Mesodermal cell (in vitro differentiated cells): Measurements from ENCODE around the gene GABRA4.

ENCODE experiments used
- H3K27ac ChIP-seq: 2 replicates; pipeline ENCODE4 v1.7.0; 2013; ENCODE audit warnings: mild to moderate bottlenecking, low read depth, low read length, moderate library complexity; ENCODE audit not compliant: severe bottlenecking
- H3K36me3 ChIP-seq: 2 replicates; pipeline ENCODE4 v1.7.1; 2013; ENCODE audit warnings: mild to moderate bottlenecking, low read length, moderate library complexity; ENCODE audit not compliant: control insufficient read depth, insufficient read depth
- H3K4me1 ChIP-seq: one replicate; pipeline ENCODE4 v1.7.1; 2013; ENCODE audit warnings: mild to moderate bottlenecking, low read length; ENCODE audit not compliant: insufficient read depth, control insufficient read depth, poor library complexity, severe bottlenecking
- H3K4me3 ChIP-seq: 2 replicates; pipeline ENCODE4 v1.7.0; 2013; ENCODE audit warnings: low read length, control low read depth, mild to moderate bottlenecking; ENCODE audit not compliant: insufficient read depth, poor library complexity, severe bottlenecking; ENCODE audit errors: extremely low read depth
- H3K9me3 ChIP-seq: 2 replicates; pipeline ENCODE4 v1.7.1; 2013; ENCODE audit warnings: mild to moderate bottlenecking, low read length, moderate library complexity; ENCODE audit not compliant: control insufficient read depth
- WGBS, 2 experiments: methylation state at CpG; one replicate each; pipeline ENCODE4 v1.1.5; 2013; ENCODE audit warnings: missing lambda C conversion rate in 2 of 2; ENCODE audit not compliant: insufficient coverage in 2 of 2; 5-methylcytosine and 5-hydroxymethylcytosine counted together

The GABRA4 gene

DNA sequence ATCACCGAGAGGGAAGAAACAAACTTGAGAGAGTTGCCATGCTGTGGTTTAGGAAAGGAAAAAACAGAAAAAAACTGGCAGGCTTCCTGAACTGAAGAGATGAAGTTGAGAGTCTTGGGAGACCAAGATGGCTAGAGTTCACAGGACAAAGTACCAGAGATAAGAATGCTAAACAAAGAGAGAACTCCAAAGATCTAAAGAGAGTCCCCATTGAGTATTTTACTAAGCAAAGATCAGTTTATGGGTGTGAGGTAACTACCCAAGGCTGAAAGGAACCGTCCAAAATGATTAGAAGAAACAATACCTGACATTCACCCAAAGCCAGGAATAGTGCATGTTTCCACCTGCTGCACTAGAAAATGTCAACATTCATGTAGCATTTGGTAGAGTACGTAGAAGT is 62.5 kb downstream of the GABRA4 start:
- no peak overlapping the region for H3K4me3 ChIP-seq
- no peaks in the 10 kb centered on the region for H3K4me1 ChIP-seq
- no CpG with 5 or more reads among the region's 3 CpGs for WGBS, 2 experiments
- no peaks in the 10 kb centered on the region for H3K36me3 ChIP-seq
- H3K27ac ChIP-seq: no peak overlapping the region
- H3K9me3 ChIP-seq: no peaks in the 10 kb centered on the region

GRCh38 chr4:46927201-46927600 is 66.2 kb downstream of the GABRA4 start:
- Histone ChIP-seq H3K9me3 (no peaks in the 10 kb centered on the region), H3K27ac (no peak overlapping the region), H3K4me3 (no peak overlapping the region), H3K36me3 (no peaks in the 10 kb centered on the region), H3K4me1 (no peaks in the 10 kb centered on the region)

- H3K27ac ChIP-seq: no peak overlapping the region
- no peaks in the 10 kb centered on the region for H3K9me3 ChIP-seq
Observed at GRCh38 chr4:46924789-46925529, 68.4 kb downstream of the GABRA4 start.

GRCh38 chr4:46922205-46922604 is 71.2 kb downstream of the GABRA4 start:
- Histone ChIP-seq H3K4me1 (no peaks in the 10 kb centered on the region), H3K9me3 (no peaks in the 10 kb centered on the region), H3K4me3 (no peak overlapping the region), H3K27ac (no peak overlapping the region), H3K36me3 (no peaks in the 10 kb centered on the region)
- WGBS, 2 experiments: no CpG with 5 or more reads among the region's 3 CpGs

More at GRCh38 chr4:46924789-46925529, 68.4 kb downstream of the GABRA4 start:
- Histone ChIP-seq H3K36me3 (no peaks in the 10 kb centered on the region), H3K4me3 (no peak overlapping the region), H3K4me1 (no peaks in the 10 kb centered on the region)

DNA sequence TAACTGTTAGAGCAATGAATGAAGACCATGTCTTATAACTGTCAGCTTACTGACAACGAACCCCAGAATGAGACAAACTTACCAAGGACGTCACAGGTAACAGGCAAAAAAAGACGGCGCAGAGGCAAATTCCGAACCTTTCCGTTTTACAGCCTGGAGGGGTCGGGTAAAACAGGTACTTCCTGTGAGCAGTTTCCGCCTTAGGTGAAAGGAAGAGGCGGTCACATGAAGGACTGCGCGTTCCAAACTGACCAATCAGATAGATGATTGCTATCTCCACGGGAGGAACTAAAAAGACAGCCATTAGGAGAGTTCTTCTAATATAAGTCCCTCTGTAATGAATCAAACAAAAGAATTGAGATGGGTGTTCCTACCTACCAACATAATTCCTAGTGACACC is 84.3 kb downstream of the GABRA4 start, which contains the start of gene COX7B2:
Gene COX7B2 (minus strand): TSS at position 168 of the 400 bp plus-strand sequence. CDS start 174,053 bp downstream, outside the sequence.
- Histone ChIP-seq H3K27ac (no peak within 1 kb of the TSS), H3K4me3 (no peak within 1 kb of the TSS), H3K36me3 (no peaks in the 10 kb centered on the region), H3K4me1 (no peaks in the 10 kb centered on the region), H3K9me3 (no peaks in the 10 kb centered on the region)
- WGBS, 2 experiments: 86 to 89% methylated on average over 8 of the region's 12 CpGs

DNA sequence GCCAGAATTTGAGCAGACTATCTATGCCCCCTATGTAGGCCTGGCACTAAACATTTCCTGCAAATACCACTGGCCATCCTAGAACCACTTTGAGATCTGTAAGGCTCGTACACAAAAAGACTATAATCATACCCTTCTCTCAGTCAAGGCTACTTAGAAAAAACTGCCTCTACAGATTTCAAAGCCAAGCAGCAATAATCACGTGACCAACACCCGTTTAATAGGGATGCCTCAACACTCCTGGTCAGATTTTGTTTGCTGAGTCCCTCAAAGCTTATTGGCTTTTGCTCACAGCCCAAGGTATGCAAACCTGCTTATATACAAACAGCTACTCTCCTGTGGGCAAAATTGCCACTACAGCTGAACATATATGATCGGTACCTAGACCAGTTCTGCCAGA is 85.2 kb downstream of the GABRA4 start:
- H3K4me3 ChIP-seq: no peak overlapping the region
- H3K4me1 ChIP-seq: no peaks in the 10 kb centered on the region
- no peaks in the 10 kb centered on the region for H3K9me3 ChIP-seq
- 90 to 96% methylated on average over 3 to 4 of the region's 4 CpGs for WGBS, 2 experiments
- H3K36me3 ChIP-seq: no peaks in the 10 kb centered on the region
- no peak overlapping the region for H3K27ac ChIP-seq

- H3K4me3 ChIP-seq: no peak overlapping the region
- no peaks in the 10 kb centered on the region for H3K36me3 ChIP-seq
- H3K9me3 ChIP-seq: no peaks in the 10 kb centered on the region
- H3K4me1 ChIP-seq: no peaks in the 10 kb centered on the region
- no CpG with 5 or more reads among the region's 1 CpG for WGBS, 2 experiments
- no peak overlapping the region for H3K27ac ChIP-seq
Observed at GRCh38 chr4:46900082-46900481, 93.3 kb downstream of the GABRA4 start.

- Histone ChIP-seq H3K9me3 (no peaks in the 10 kb centered on the region), H3K4me3 (no peak overlapping the region), H3K36me3 (no peaks in the 10 kb centered on the region), H3K27ac (no peak overlapping the region), H3K4me1 (no peaks in the 10 kb centered on the region)
- 66 to 88% methylated on average over 1 to 4 of the region's 5 CpGs for WGBS, 2 experiments
Observed at GRCh38 chr4:46894826-46895225, 98.6 kb downstream of the GABRA4 start.

- no peak overlapping the region for H3K4me3 ChIP-seq
- 80 to 100% methylated on average over 1 to 2 of the region's 2 CpGs for WGBS, 2 experiments
Observed at GRCh38 chr4:46890056-46890455, 103.3 kb downstream of the GABRA4 start.

GRCh38 chr4:46889410-46889809 is 104.0 kb downstream of the GABRA4 start:
- H3K36me3 ChIP-seq: no peaks in the 10 kb centered on the region
- WGBS, 2 experiments: 87 to 100% methylated on average over 1 to 2 of the region's 2 CpGs
- no peak overlapping the region for H3K27ac ChIP-seq

More at GRCh38 chr4:46890056-46890455, 103.3 kb downstream of the GABRA4 start:
- Histone ChIP-seq H3K9me3 (no peaks in the 10 kb centered on the region), H3K4me1 (no peaks in the 10 kb centered on the region), H3K27ac (no peak overlapping the region), H3K36me3 (no peaks in the 10 kb centered on the region)

GRCh38 chr4:46886711-46887110 is 106.7 kb downstream of the GABRA4 start:
- Histone ChIP-seq H3K36me3 (no peaks in the 10 kb centered on the region), H3K4me1 (no peaks in the 10 kb centered on the region), H3K4me3 (no peak overlapping the region), H3K27ac (no peak overlapping the region), H3K9me3 (no peaks in the 10 kb centered on the region)
- no CpG with 5 or more reads among the region's 2 CpGs for WGBS, 2 experiments

More at GRCh38 chr4:46889410-46889809, 104.0 kb downstream of the GABRA4 start:
- Histone ChIP-seq H3K9me3 (no peaks in the 10 kb centered on the region), H3K4me3 (no peak overlapping the region), H3K4me1 (no peaks in the 10 kb centered on the region)
